HEK293 (cell line): ENCODE results near the gene DCP1B.

Experiments
- CTCF ChIA-PET: fragments of 350-600 bp; formaldehyde crosslinking; extraction: SDS; loops from one replicate; lab custom pipeline; 2021; ENCODE audit warnings: antibody characterized with exemption; lab: Yijun Ruan, JAX
- POLR2A ChIA-PET: fragments of 300-600 bp; formaldehyde crosslinking; extraction: SDS; loops from one replicate; lab custom pipeline; 2020; ENCODE audit warnings: antibody characterized with exemption, inconsistent platforms; lab: Yijun Ruan, JAX
- H3K27ac ChIP-seq: fragments of 200-500 bp; sonication (Bioruptor generic); 2 replicates; pipeline ENCODE4 v1.5.1; 2014; ENCODE audit warnings: low read depth, low read length, control low read depth, inconsistent platforms; ENCODE audit errors: extremely low read depth
- H3K36me3 ChIP-seq, 2 experiments: fragments of 200-500 bp in 1 of 2; sonication (Bioruptor generic) in 1 of 2; 1 replicate in 1 of 2; 2 replicates in 1 of 2; pipeline ENCODE4 v1.5.1; 2014 to 2017; ENCODE audit warnings: inconsistent platforms in 2 of 2, low read length in 2 of 2; ENCODE audit not compliant: control insufficient read depth in 2 of 2, insufficient read depth in 1 of 2
- H3K4me1 ChIP-seq: fragments of 200-500 bp; sonication (Bioruptor generic); 2 replicates; pipeline ENCODE4 v1.5.1; 2014; ENCODE audit warnings: mild to moderate bottlenecking, low read length, inconsistent platforms; ENCODE audit not compliant: control insufficient read depth, insufficient read depth
- H3K4me3 ChIP-seq: 2 replicates; pipeline ENCODE4 v1.5.1; 2011; ENCODE audit warnings: low read depth, mild to moderate bottlenecking, control low read depth, low read length, moderate library complexity
- H3K9me3 ChIP-seq: fragments of 200-500 bp; sonication (Bioruptor generic); 2 replicates; pipeline ENCODE4 v1.5.1; 2014; ENCODE audit warnings: low read depth, low read length, inconsistent platforms; ENCODE audit not compliant: control insufficient read depth, insufficient read depth
- BCL11B ChIP-seq: fragments of 450-650 bp; formaldehyde crosslinking; IDR thresholded peaks from 2 replicates; pipeline ENCODE4 v1.5.1; 2016; ENCODE audit warnings: low read depth, missing biosample characterization, missing genetic modification characterization
- EGR2 ChIP-seq: fragments of 450-650 bp; formaldehyde crosslinking; IDR thresholded peaks from 2 replicates; pipeline ENCODE4 v1.5.1; 2016; ENCODE audit warnings: low read depth, missing biosample characterization, missing genetic modification characterization
- KLF7 ChIP-seq: fragments of 450-650 bp; formaldehyde crosslinking; IDR thresholded peaks from 2 replicates; pipeline ENCODE4 v1.5.1; 2016; ENCODE audit warnings: missing biosample characterization, missing genetic modification characterization, borderline replicate concordance
- PRDM6 ChIP-seq: fragments of 450-650 bp; formaldehyde crosslinking; IDR thresholded peaks from 2 replicates; pipeline ENCODE4 v1.5.1; 2017; ENCODE audit warnings: missing biosample characterization, missing genetic modification characterization
- ZBTB44 ChIP-seq: fragments of 450-650 bp; IDR thresholded peaks from 2 replicates; pipeline ENCODE4 v1.5.1; 2018; ENCODE audit warnings: missing biosample characterization, mild to moderate bottlenecking, missing genetic modification characterization
- ZFHX2 ChIP-seq: fragments of 450-650 bp; formaldehyde crosslinking; conservative IDR thresholded peaks from 2 replicates; pipeline ENCODE4 v1.5.1; 2016; ENCODE audit warnings: missing biosample characterization, missing genetic modification characterization
- ZFP3 ChIP-seq: fragments of 450-650 bp; formaldehyde crosslinking; IDR thresholded peaks from 2 replicates; pipeline ENCODE4 v1.5.1; 2016; ENCODE audit warnings: low read depth, missing biosample characterization, missing genetic modification characterization
- ZNF16 ChIP-seq: fragments of 450-650 bp; formaldehyde crosslinking; IDR thresholded peaks from 2 replicates; pipeline ENCODE4 v1.5.1; 2016; ENCODE audit warnings: low read depth, missing biosample characterization, missing genetic modification characterization
- ZNF175 ChIP-seq: fragments of 450-650 bp; formaldehyde crosslinking; IDR thresholded peaks from 2 replicates; pipeline ENCODE4 v1.5.1; 2016; ENCODE audit warnings: missing biosample characterization, missing genetic modification characterization
- ZNF266 ChIP-seq: fragments of 450-650 bp; formaldehyde crosslinking; IDR thresholded peaks from 2 replicates; pipeline ENCODE4 v1.5.1; 2016; ENCODE audit warnings: missing biosample characterization, missing genetic modification characterization, low read depth
- ZNF433 ChIP-seq: fragments of 450-650 bp; formaldehyde crosslinking; IDR thresholded peaks from 2 replicates; pipeline ENCODE4 v1.5.1; 2016; ENCODE audit warnings: missing biosample characterization, missing genetic modification characterization, low read depth
- ZNF521 ChIP-seq: fragments of 450-650 bp; formaldehyde crosslinking; IDR thresholded peaks from 2 replicates; pipeline ENCODE4 v1.5.1; 2017; ENCODE audit warnings: missing biosample characterization, mild to moderate bottlenecking, missing genetic modification characterization
- ZNF747 ChIP-seq: fragments of 450-650 bp; formaldehyde crosslinking; IDR thresholded peaks from 2 replicates; pipeline ENCODE4 v1.5.1; 2016; ENCODE audit warnings: missing biosample characterization, missing genetic modification characterization
- TF ChIP-seq, protein P1 (sequence below): fragments of 450-650 bp; formaldehyde crosslinking; IDR thresholded peaks from 2 replicates; pipeline ENCODE4 v1.5.1; 2016; ENCODE audit warnings: missing biosample characterization, missing genetic modification characterization
- TF ChIP-seq, protein P2 (sequence below): fragments of 450-650 bp; formaldehyde crosslinking; IDR thresholded peaks from 2 replicates; pipeline ENCODE4 v1.5.1; 2016; ENCODE audit warnings: missing biosample characterization, missing genetic modification characterization
- TF ChIP-seq, protein P3 (sequence below): fragments of 450-650 bp; formaldehyde crosslinking; IDR thresholded peaks from 2 replicates; pipeline ENCODE4 v1.5.1; 2017; ENCODE audit warnings: missing biosample characterization, missing genetic modification characterization

Gene DCP1B

DNA sequence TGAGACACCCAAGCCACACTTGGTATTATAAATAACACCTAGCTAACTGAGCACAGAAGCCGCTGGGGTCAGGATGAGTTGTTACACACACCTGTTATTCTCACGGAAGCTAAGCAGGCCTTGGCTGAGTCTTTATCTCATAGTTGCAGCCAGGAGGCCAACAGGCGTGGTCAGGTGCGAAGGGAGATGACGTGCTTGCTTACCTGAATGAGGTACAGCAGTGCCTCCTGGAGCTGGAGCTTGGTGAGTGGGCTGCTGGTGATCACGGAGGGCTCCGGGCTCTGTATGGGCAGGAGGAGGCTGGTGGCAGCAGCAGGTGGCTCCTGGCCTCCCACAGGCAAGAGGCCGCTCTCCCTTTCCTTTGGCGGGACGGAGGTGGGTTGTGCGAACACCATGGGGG is 55.4 kb downstream of the DCP1B start:
- H3K4me3 ChIP-seq = no peak overlapping the region
- H3K27ac ChIP-seq = no peak overlapping the region
- peaks cover 16 to 76% of the 10 kb centered on the region in 2 experiments for H3K36me3 ChIP-seq
- H3K9me3 ChIP-seq = no peaks in the 10 kb centered on the region
- POLR2A ChIA-PET = no interaction called here
- H3K4me1 ChIP-seq = no peaks in the 10 kb centered on the region
- no peak for TF ChIP-seq ZNF747 (tag by site-specific recombination)
- no peak for TF ChIP-seq ZNF433 (tag by site-specific recombination)
- TF ChIP-seq BCL11B (tag by site-specific recombination) = no peak
- TF ChIP-seq, protein P1, sequence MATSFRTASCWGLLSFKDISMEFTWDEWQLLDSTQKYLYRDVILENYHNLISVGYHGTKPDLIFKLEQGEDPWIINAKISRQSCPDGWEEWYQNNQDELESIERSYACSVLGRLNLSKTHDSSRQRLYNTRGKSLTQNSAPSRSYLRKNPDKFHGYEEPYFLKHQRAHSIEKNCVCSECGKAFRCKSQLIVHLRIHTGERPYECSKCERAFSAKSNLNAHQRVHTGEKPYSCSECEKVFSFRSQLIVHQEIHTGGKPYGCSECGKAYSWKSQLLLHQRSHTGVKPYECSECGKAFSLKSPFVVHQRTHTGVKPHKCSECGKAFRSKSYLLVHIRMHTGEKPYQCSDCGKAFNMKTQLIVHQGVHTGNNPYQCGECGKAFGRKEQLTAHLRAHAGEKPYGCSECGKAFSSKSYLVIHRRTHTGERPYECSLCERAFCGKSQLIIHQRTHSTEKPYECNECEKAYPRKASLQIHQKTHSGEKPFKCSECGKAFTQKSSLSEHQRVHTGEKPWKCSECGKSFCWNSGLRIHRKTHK (tag by site-specific recombination) = no peak
- TF ChIP-seq, protein P2, sequence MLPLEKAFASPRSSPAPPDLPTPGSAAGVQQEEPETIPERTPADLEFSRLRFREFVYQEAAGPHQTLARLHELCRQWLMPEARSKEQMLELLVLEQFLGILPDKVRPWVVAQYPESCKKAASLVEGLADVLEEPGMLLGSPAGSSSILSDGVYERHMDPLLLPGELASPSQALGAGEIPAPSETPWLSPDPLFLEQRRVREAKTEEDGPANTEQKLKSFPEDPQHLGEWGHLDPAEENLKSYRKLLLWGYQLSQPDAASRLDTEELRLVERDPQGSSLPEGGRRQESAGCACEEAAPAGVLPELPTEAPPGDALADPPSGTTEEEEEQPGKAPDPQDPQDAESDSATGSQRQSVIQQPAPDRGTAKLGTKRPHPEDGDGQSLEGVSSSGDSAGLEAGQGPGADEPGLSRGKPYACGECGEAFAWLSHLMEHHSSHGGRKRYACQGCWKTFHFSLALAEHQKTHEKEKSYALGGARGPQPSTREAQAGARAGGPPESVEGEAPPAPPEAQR (tag by site-specific recombination) = no peak
- no peak for TF ChIP-seq ZNF16 (tag by site-specific recombination)
- TF ChIP-seq, protein P3, sequence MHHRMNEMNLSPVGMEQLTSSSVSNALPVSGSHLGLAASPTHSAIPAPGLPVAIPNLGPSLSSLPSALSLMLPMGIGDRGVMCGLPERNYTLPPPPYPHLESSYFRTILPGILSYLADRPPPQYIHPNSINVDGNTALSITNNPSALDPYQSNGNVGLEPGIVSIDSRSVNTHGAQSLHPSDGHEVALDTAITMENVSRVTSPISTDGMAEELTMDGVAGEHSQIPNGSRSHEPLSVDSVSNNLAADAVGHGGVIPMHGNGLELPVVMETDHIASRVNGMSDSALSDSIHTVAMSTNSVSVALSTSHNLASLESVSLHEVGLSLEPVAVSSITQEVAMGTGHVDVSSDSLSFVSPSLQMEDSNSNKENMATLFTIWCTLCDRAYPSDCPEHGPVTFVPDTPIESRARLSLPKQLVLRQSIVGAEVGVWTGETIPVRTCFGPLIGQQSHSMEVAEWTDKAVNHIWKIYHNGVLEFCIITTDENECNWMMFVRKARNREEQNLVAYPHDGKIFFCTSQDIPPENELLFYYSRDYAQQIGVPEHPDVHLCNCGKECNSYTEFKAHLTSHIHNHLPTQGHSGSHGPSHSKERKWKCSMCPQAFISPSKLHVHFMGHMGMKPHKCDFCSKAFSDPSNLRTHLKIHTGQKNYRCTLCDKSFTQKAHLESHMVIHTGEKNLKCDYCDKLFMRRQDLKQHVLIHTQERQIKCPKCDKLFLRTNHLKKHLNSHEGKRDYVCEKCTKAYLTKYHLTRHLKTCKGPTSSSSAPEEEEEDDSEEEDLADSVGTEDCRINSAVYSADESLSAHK = no peak
- no peak for TF ChIP-seq ZBTB44 (tag by site-specific recombination)
- TF ChIP-seq PRDM6 = no peak
- TF ChIP-seq KLF7 (tag by site-specific recombination) = no peak
- TF ChIP-seq ZNF521 (tag by site-specific recombination) = no peak
- TF ChIP-seq ZFP3 (tag by site-specific recombination) = no peak
- no peak for TF ChIP-seq ZNF175
- TF ChIP-seq, all 188 proteins: peak for 0
- CTCF ChIA-PET = interaction anchor here (2.7 kb wide), 1 partner anchor 9 kb away, joined by 14 read pairs; no protein-coding TSS in a partner anchor

GRCh38 chr12:1947081-1947480 is 57.2 kb downstream of the DCP1B start:
- H3K4me3 ChIP-seq = no peak overlapping the region
- TF ChIP-seq ZNF266 (tag by site-specific recombination) = no peak
- TF ChIP-seq EGR2 (tag by site-specific recombination) = peak; percentile 55
- TF ChIP-seq ZFHX2 (tag by site-specific recombination) = peak; percentile 45
- H3K4me1 ChIP-seq = no peaks in the 10 kb centered on the region
- no peak overlapping the region for H3K27ac ChIP-seq
- ChIA-PET CTCF (interaction anchor here (0.8 kb wide), 1 partner anchor 155 kb away, joined by 3 read pairs; no protein-coding TSS in a partner anchor), POLR2A (no interaction called here)
- H3K36me3 ChIP-seq = peaks cover 14 to 60% of the 10 kb centered on the region in 2 experiments
- H3K9me3 ChIP-seq = no peaks in the 10 kb centered on the region
